ENCODE results near the gene JAG1.

Gene JAG1

GRCh38 chr20:10719740-10720385 lies 46.1 kb upstream of the JAG1 start:
- no peak overlapping the region for H2AFZ ChIP-seq (ENCODE audit: low read depth, low read length)
- H3K9ac ChIP-seq (ENCODE audit: low read length): no peak overlapping the region
- peaks cover 4% of the 10 kb centered on the region; the same call in 1 of the 2 replicates for H3K27me3 ChIP-seq (ENCODE audit: low read depth, low read length)
- H3K4me1 ChIP-seq (ENCODE audit: low read length): peaks cover 75% of the 10 kb centered on the region
- H3K36me3 ChIP-seq (replicated peaks; ENCODE audit: low read depth, low read length): no peaks in the 10 kb centered on the region
- H3K27ac ChIP-seq (ENCODE audit: low read length): peak overlapping the region; percentile 83
- H3K79me2 ChIP-seq (ENCODE audit: low read length): no peaks in the 10 kb centered on the region
- H3K4me2 ChIP-seq (ENCODE audit: low read length): peak overlapping the region; percentile 72
- no peaks in the 10 kb centered on the region for H4K20me1 ChIP-seq (ENCODE audit: insufficient read depth, low read length)
- no peaks in the 10 kb centered on the region for H3K9me3 ChIP-seq (ENCODE audit: insufficient read depth, low read length)
- TF ChIP-seq CTCF (IDR thresholded peaks at IDR 0.05; ENCODE audit: low read depth, low read length): no peak
- no peak for TF ChIP-seq EZH2phosphoT487 (IDR thresholded peaks at IDR 0.05; ENCODE audit: low read depth)
- H3K4me3 ChIP-seq (ENCODE audit: low read length): no peak overlapping the region

- no peak overlapping the region for H3K4me2 ChIP-seq (ENCODE audit: low read length)
- no peak overlapping the region for H3K9ac ChIP-seq (ENCODE audit: low read length)
- H3K36me3 ChIP-seq (replicated peaks; ENCODE audit: low read depth, low read length): no peaks in the 10 kb centered on the region
- TF ChIP-seq CTCF (IDR thresholded peaks at IDR 0.05; ENCODE audit: low read depth, low read length) (no peak), EZH2phosphoT487 (IDR thresholded peaks at IDR 0.05; ENCODE audit: low read depth) (no peak)
- no peak overlapping the region for H2AFZ ChIP-seq (ENCODE audit: low read depth, low read length)
- H3K9me3 ChIP-seq (ENCODE audit: insufficient read depth, low read length): no peaks in the 10 kb centered on the region
- H3K79me2 ChIP-seq (ENCODE audit: low read length): no peaks in the 10 kb centered on the region
- H3K4me3 ChIP-seq (ENCODE audit: low read length): no peak overlapping the region
- no peak overlapping the region for H3K27ac ChIP-seq (ENCODE audit: low read length)
- peaks cover 70% of the 10 kb centered on the region for H3K4me1 ChIP-seq (ENCODE audit: low read length)
- peaks cover 4% of the 10 kb centered on the region; the same call in 1 of the 2 replicates for H3K27me3 ChIP-seq (ENCODE audit: low read depth, low read length)
- H4K20me1 ChIP-seq (ENCODE audit: insufficient read depth, low read length): no peaks in the 10 kb centered on the region
These were observed 44.9 kb upstream of the JAG1 start for GRCh38 chr20:10718661-10719060.

- Histone ChIP-seq H3K4me1 (ENCODE audit: low read length) (peaks cover 52% of the 10 kb centered on the region), H2AFZ (ENCODE audit: low read depth, low read length) (no peak overlapping the region), H3K4me2 (ENCODE audit: low read length) (peak overlapping the region; percentile 15; the same call in 1 of the 2 replicates)
These were observed 43.1 kb upstream of the JAG1 start for GRCh38 chr20:10716855-10717254.

GRCh38 chr20:10715035-10715434 lies 41.2 kb upstream of the JAG1 start:
- Histone ChIP-seq H4K20me1 (ENCODE audit: insufficient read depth, low read length) (no peaks in the 10 kb centered on the region), H3K4me2 (ENCODE audit: low read length) (no peak overlapping the region; the same call in 1 of the 2 replicates), H3K36me3 (replicated peaks; ENCODE audit: low read depth, low read length) (no peaks in the 10 kb centered on the region), H3K9me3 (ENCODE audit: insufficient read depth, low read length) (no peaks in the 10 kb centered on the region), H2AFZ (ENCODE audit: low read depth, low read length) (no peak overlapping the region), H3K4me3 (ENCODE audit: low read length) (no peak overlapping the region), H3K27me3 (ENCODE audit: low read depth, low read length) (no peaks in the 10 kb centered on the region; the same call in 1 of the 2 replicates), H3K79me2 (ENCODE audit: low read length) (no peaks in the 10 kb centered on the region), H3K4me1 (ENCODE audit: low read length) (peaks cover 34% of the 10 kb centered on the region), H3K9ac (ENCODE audit: low read length) (no peak overlapping the region), H3K27ac (ENCODE audit: low read length) (no peak overlapping the region)
- TF ChIP-seq EZH2phosphoT487 (IDR thresholded peaks at IDR 0.05; ENCODE audit: low read depth) (no peak), CTCF (IDR thresholded peaks at IDR 0.05; ENCODE audit: low read depth, low read length) (no peak)

More at GRCh38 chr20:10716855-10717254, 43.1 kb upstream of the JAG1 start:
- Histone ChIP-seq H3K9ac (ENCODE audit: low read length) (no peak overlapping the region), H3K79me2 (ENCODE audit: low read length) (no peaks in the 10 kb centered on the region), H3K9me3 (ENCODE audit: insufficient read depth, low read length) (no peaks in the 10 kb centered on the region), H3K27ac (ENCODE audit: low read length) (no peak overlapping the region), H4K20me1 (ENCODE audit: insufficient read depth, low read length) (no peaks in the 10 kb centered on the region), H3K36me3 (replicated peaks; ENCODE audit: low read depth, low read length) (no peaks in the 10 kb centered on the region), H3K4me3 (ENCODE audit: low read length) (no peak overlapping the region), H3K27me3 (ENCODE audit: low read depth, low read length) (no peaks in the 10 kb centered on the region; the same call in 1 of the 2 replicates)
- TF ChIP-seq CTCF (IDR thresholded peaks at IDR 0.05; ENCODE audit: low read depth, low read length): no peak
